Measurements from ENCODE around the gene SRRM3. TPM values are rescaled to one million over a fixed set of nuclear protein-coding genes. Genes with fewer than 3 reads are reported as not detected.

Gene SRRM3
- total RNA-seq, 1 donor from 2014 or later, result 6.1 TPM

DNA sequence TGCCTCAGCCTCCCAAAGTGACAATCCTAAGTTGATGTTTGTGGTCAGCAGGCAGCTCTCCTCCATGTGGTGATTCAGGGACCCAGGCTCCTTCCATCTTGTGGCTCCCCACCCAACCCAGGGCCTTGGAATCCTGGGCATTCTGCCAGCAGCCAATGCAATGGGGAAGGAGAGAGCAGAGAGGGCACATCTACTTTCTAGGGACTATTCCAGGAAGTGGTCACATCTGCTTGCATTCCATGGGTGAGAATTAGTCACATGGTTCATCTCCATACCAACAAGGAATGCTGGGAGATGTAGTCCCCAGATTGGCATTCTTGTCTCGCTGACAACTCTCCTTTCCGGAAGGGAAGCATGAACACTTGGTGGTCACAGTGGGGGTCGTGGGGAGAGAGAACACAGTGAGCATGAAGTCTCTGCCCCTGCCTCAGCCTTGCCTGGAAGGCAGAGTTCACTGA lies 9.9 kb upstream of the SRRM3 start:
- no peak for TF ChIP-seq CTCF (IDR thresholded peaks at IDR 0.05; ENCODE audit: borderline replicate concordance)
- Histone ChIP-seq H3K4me3 (no peak overlapping the region), H3K27me3 (ENCODE audit: low read depth) (peaks cover 28% of the 10 kb centered on the region), H3K4me1 (no peaks in the 10 kb centered on the region), H3K9me3 (replicated peaks) (peaks cover 10% of the 10 kb centered on the region), H3K36me3 (no peaks in the 10 kb centered on the region), H3K27ac (replicated peaks) (no peak overlapping the region)
- no peak for DNase-seq
- intact Hi-C loops (cut with micrococcal nuclease), result loop anchor here (10.0 kb wide), 1 partner anchor 83 kb away; no protein-coding TSS in a partner anchor

DNA sequence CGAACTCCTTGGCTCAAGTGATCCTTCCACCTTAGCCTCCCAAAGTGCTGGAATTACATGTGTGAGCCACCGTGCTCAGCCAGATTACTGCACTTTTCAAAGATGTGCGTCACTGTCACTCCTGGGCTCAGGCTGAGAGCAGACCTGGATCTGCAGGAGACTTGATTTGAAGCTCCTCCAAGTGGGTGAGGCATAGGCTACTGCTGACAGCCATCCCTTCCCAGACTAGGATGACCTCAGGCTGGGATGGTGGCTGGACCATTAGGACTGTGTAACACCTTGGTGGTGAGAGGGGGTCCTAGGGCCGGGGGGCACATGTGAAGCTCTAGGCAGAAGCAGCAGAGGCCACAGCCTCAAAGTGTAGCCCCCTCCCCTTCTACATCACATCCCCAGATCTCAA lies 8.2 kb upstream of the SRRM3 start:
- Histone ChIP-seq H3K27me3 (ENCODE audit: low read depth) (peaks cover 29% of the 10 kb centered on the region), H3K4me3 (no peak overlapping the region), H3K9me3 (replicated peaks) (peaks cover 10% of the 10 kb centered on the region), H3K36me3 (no peaks in the 10 kb centered on the region), H3K27ac (replicated peaks) (no peak overlapping the region), H3K4me1 (no peaks in the 10 kb centered on the region)
- no peak for TF ChIP-seq CTCF (IDR thresholded peaks at IDR 0.05; ENCODE audit: borderline replicate concordance)
- DNase-seq, result no peak
- intact Hi-C loops (cut with micrococcal nuclease), result loop anchor here (10.0 kb wide), 1 partner anchor 81 kb away; no protein-coding TSS in a partner anchor

- Histone ChIP-seq H3K4me3 (no peak overlapping the region), H3K27me3 (ENCODE audit: low read depth) (peaks cover 33% of the 10 kb centered on the region), H3K4me1 (no peaks in the 10 kb centered on the region), H3K9me3 (replicated peaks) (peaks cover 10% of the 10 kb centered on the region), H3K36me3 (no peaks in the 10 kb centered on the region), H3K27ac (replicated peaks) (no peak overlapping the region)
- TF ChIP-seq CTCF (IDR thresholded peaks at IDR 0.05; ENCODE audit: borderline replicate concordance), result no peak
- intact Hi-C loops (cut with micrococcal nuclease), result loop anchor here (10.0 kb wide), 1 partner anchor 81 kb away; no protein-coding TSS in a partner anchor
- DNase-seq, result no peak
Observed at GRCh38 chr7:76193883-76194282, 7.8 kb upstream of the SRRM3 start.

DNA sequence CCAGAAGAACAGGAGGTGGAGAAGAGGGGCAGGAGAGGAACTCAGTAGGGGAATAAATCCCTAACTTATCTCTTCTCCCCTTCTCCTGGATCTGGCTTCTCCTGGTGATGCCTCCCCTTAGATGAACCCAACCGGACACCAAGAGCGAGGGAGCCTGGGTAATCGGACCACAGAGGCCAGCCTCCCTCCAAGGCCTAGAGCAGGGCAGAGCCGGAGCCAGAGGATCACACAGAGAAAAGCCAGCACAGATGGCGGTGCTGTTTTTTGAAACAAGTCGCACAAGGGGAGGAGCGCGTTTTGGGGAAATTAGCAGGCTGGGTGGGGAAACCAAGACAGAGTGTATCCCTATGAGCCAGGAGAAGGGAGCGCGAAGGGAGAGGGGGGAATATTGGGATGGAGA lies 4.9 kb upstream of the SRRM3 start:
- Histone ChIP-seq H3K4me3 (no peak overlapping the region), H3K27me3 (ENCODE audit: low read depth) (peaks cover 60% of the 10 kb centered on the region), H3K4me1 (peaks cover 1% of the 10 kb centered on the region), H3K27ac (replicated peaks) (no peak overlapping the region), H3K9me3 (replicated peaks) (peaks cover 4% of the 10 kb centered on the region), H3K36me3 (no peaks in the 10 kb centered on the region)
- DNase-seq, result no peak
- no peak for TF ChIP-seq CTCF (IDR thresholded peaks at IDR 0.05; ENCODE audit: borderline replicate concordance)
- intact Hi-C loops (cut with micrococcal nuclease), result loop anchor here (10.0 kb wide), 1 partner anchor 78 kb away; no protein-coding TSS in a partner anchor

GRCh38 chr7:76198202-76198601 lies 3.5 kb upstream of the SRRM3 start:
- DNase-seq, result no peak
- Histone ChIP-seq H3K4me3 (no peak overlapping the region), H3K36me3 (no peaks in the 10 kb centered on the region), H3K4me1 (peaks cover 5% of the 10 kb centered on the region), H3K9me3 (replicated peaks) (no peaks in the 10 kb centered on the region), H3K27me3 (ENCODE audit: low read depth) (peaks cover 72% of the 10 kb centered on the region), H3K27ac (replicated peaks) (no peak overlapping the region)
- no peak for TF ChIP-seq CTCF (IDR thresholded peaks at IDR 0.05; ENCODE audit: borderline replicate concordance)
- intact Hi-C loops (cut with micrococcal nuclease), result loop anchor here (10.0 kb wide), 1 partner anchor 77 kb away; no protein-coding TSS in a partner anchor

All from left ventricle myocardium inferior (tissue), 1 donor.